Keratinocyte (primary cell): Measurements from ENCODE around the gene TOP1. TPM values are rescaled to one million over a fixed set of nuclear protein-coding genes. Genes with fewer than 3 reads are reported as not detected.

Source experiments
- DNase-seq: peaks from one replicate; pipeline ENCODE4 v3.0.0-alpha.2; 2011; ENCODE audit warnings: low read depth, missing footprints, low spot score
- FAIRE-seq: peaks from 2 replicates; lab custom pipeline; 2011; peaks lifted over from hg19 to GRCh38; lab: Jason Lieb, UNC
- H2AFZ ChIP-seq: 2 replicates; pipeline ENCODE4 v1.6.0; 2012; ENCODE audit warnings: low read length, control low read depth, inconsistent platforms; ENCODE audit not compliant: control insufficient read depth
- H3K27ac ChIP-seq: 2 replicates; pipeline ENCODE4 v1.5.1; 2011; ENCODE audit warnings: low read length; ENCODE audit not compliant: control insufficient read depth, insufficient read depth
- H3K27me3 ChIP-seq: 3 replicates; pipeline ENCODE4 v1.6.0; 2011; ENCODE audit warnings: low read length; ENCODE audit not compliant: control insufficient read depth, insufficient read depth; ENCODE audit errors: extremely low read depth
- H3K36me3 ChIP-seq, 2 experiments: 2 replicates in 1 of 2; 3 replicates in 1 of 2; pipeline ENCODE4 v1.5.1; 2011; ENCODE audit warnings: low read length in 2 of 2, mild to moderate bottlenecking in 1 of 2; ENCODE audit not compliant: control insufficient read depth in 2 of 2, insufficient read depth in 2 of 2; ENCODE audit errors: extremely low read depth in 1 of 2
- H3K4me1 ChIP-seq: 3 replicates; pipeline ENCODE4 v1.5.1; 2011; ENCODE audit warnings: low read length; ENCODE audit not compliant: control insufficient read depth, insufficient read depth; ENCODE audit errors: extremely low read depth
- H3K4me2 ChIP-seq: 3 replicates; pipeline ENCODE4 v1.6.0; 2011; ENCODE audit warnings: low read depth, low read length; ENCODE audit not compliant: control insufficient read depth, insufficient read depth; ENCODE audit errors: extremely low read depth
- H3K4me3 ChIP-seq, 3 experiments: fragments of 200-600 bp in 1 of 3; sonication (generic) in 1 of 3; 2 replicates in 2 of 3; 3 replicates in 1 of 3; pipeline ENCODE4 v1.5.1; 2011 to 2016; ENCODE audit warnings: low read length in 3 of 3, mild to moderate bottlenecking in 3 of 3, control low read depth in 2 of 3, inconsistent platforms in 1 of 3, low read depth in 1 of 3, mixed read lengths in 1 of 3, mixed run types in 1 of 3, moderate library complexity in 1 of 3; ENCODE audit not compliant: control insufficient read depth in 2 of 3, insufficient read depth in 2 of 3; ENCODE audit errors: extremely low read depth in 1 of 3
- H3K79me2 ChIP-seq: 2 replicates; pipeline ENCODE4 v1.6.0; 2012; ENCODE audit warnings: low read length; ENCODE audit not compliant: control insufficient read depth, insufficient read depth
- H3K9ac ChIP-seq: 3 replicates; pipeline ENCODE4 v1.6.0; 2011; ENCODE audit warnings: low read length; ENCODE audit not compliant: control insufficient read depth, insufficient read depth; ENCODE audit errors: extremely low read depth
- H3K9me1 ChIP-seq: 3 replicates; pipeline ENCODE4 v1.6.0; 2011; ENCODE audit warnings: low read length; ENCODE audit not compliant: control insufficient read depth, insufficient read depth; ENCODE audit errors: extremely low read depth
- H3K9me3 ChIP-seq: 2 replicates; pipeline ENCODE4 v1.5.1; 2012; ENCODE audit warnings: low read depth, low read length; ENCODE audit not compliant: control insufficient read depth
- H4K20me1 ChIP-seq: 3 replicates; pipeline ENCODE4 v1.6.0; 2011; ENCODE audit warnings: low read length; ENCODE audit not compliant: control insufficient read depth, insufficient read depth; ENCODE audit errors: extremely low read depth
- CTCF ChIP-seq, 3 experiments: IDR thresholded peaks in 1 of 3; conservative IDR thresholded peaks in 1 of 3; optimal IDR thresholded peaks in 1 of 3; 2 replicates in 2 of 3; 3 replicates in 1 of 3; pipeline versions ENCODE3 to v1.5.1; 2011; ENCODE audit warnings: low read length in 3 of 3, mild to moderate bottlenecking in 3 of 3, moderate library complexity in 2 of 3, control low read depth in 1 of 3, inconsistent platforms in 1 of 3; ENCODE audit not compliant: insufficient read depth in 2 of 3; ENCODE audit errors: extremely low read depth in 1 of 3
- EZH2 ChIP-seq: IDR thresholded peaks from one replicate; pipeline ENCODE4 v1.6.1; 2012; ENCODE audit warnings: inconsistent platforms, mild to moderate bottlenecking, low read length, moderate library complexity
- dilution Hi-C: fragments of 300-500 bp; cut with MboI; formaldehyde crosslinking; loops from one replicate; pipeline ENCODE4 v1.7.0; 2020; ENCODE audit warnings: low sequenced_read_pairs; ENCODE audit not compliant: extremely low pct_ligation_motif_present
- polyA plus RNA-seq, 5 experiments: library from polyadenylated mRNA; depleted of rRNA in 3 of 5; stranded (reverse) in 3 of 5; stranded (forward) in 1 of 5; unstranded in 1 of 5; fragments of >200 nt; gene quantifications; 1 replicate in 1 of 5; 2 replicates in 3 of 5; 3 replicates in 1 of 5; pipeline versions ENCODE4 v1.2.1 to v1.2.3, GENCODE V29; 2011 to 2012; ENCODE audit warnings: missing spikeins in 2 of 5, low read depth in 1 of 5, low replicate concordance in 1 of 5

TOP1 gene
- polyA plus RNA-seq, 1 donor (not counting 4 experiments of a cell fraction or from before 2014, with no cell fraction given), result 25.2 TPM

- H3K4me1 ChIP-seq, result peaks cover 7% of the 10 kb centered on the region
- no peaks in the 10 kb centered on the region for H3K9me3 ChIP-seq
- peaks cover 3 to 14% of the 10 kb centered on the region in 2 experiments for H3K36me3 ChIP-seq
- no peak overlapping the region for H2AFZ ChIP-seq
- peaks cover 23% of the 10 kb centered on the region for H4K20me1 ChIP-seq
- DNase-seq (no peak), FAIRE-seq (no peak)
- no peak overlapping the region for H3K4me3 ChIP-seq
- TF ChIP-seq EZH2 (no peak), CTCF (optimal IDR thresholded peaks at IDR 0.05 in 1 of 3, IDR thresholded peaks at IDR 0.05 in 1 of 3, conservative IDR thresholded peaks at IDR 0.05 in 1 of 3; ENCODE audit: extremely low read depth in 1 of 3, insufficient read depth in 2 of 3, low read length in 3 of 3) (no peak)
- dilution Hi-C loops, result no loop called here
- H3K27me3 ChIP-seq, result no peaks in the 10 kb centered on the region
- H3K27ac ChIP-seq, result no peak overlapping the region
- no peak overlapping the region for H3K4me2 ChIP-seq
- H3K79me2 ChIP-seq, result peaks cover 98% of the 10 kb centered on the region
- H3K9ac ChIP-seq, result no peak overlapping the region
- peaks cover 3% of the 10 kb centered on the region for H3K9me1 ChIP-seq
Observed at GRCh38 chr20:41057999-41058673, 29.5 kb downstream of the TOP1 start.

- Histone ChIP-seq H4K20me1 (peaks cover 19% of the 10 kb centered on the region), H3K9me1 (peaks cover 3% of the 10 kb centered on the region), H2AFZ (no peak overlapping the region), H3K9ac (no peak overlapping the region), H3K4me2 (no peak overlapping the region), H3K9me3 (no peaks in the 10 kb centered on the region), H3K4me1 (peaks cover 7% of the 10 kb centered on the region), H3K79me2 (peaks cover 98% of the 10 kb centered on the region), H3K27me3 (no peaks in the 10 kb centered on the region), H3K27ac (no peak overlapping the region), H3K4me3 (no peak overlapping the region), H3K36me3 (peaks cover 4 to 20% of the 10 kb centered on the region in 2 experiments)
- TF ChIP-seq EZH2 (no peak), CTCF (optimal IDR thresholded peaks at IDR 0.05 in 1 of 3, IDR thresholded peaks at IDR 0.05 in 1 of 3, conservative IDR thresholded peaks at IDR 0.05 in 1 of 3; ENCODE audit: extremely low read depth in 1 of 3, insufficient read depth in 2 of 3, low read length in 3 of 3) (no peak)
- dilution Hi-C loops, result no loop called here
- DNase-seq (no peak), FAIRE-seq (no peak)
Observed at GRCh38 chr20:41058674-41059635, 30.3 kb downstream of the TOP1 start.
